NCI-H446 treated with DMSO at 0.1 percent for 48 hours (cell line): ENCODE data around the gene KCND1.
"Not testable (repeated sequence)": the region's sequence is repeated elsewhere in the genome, so short reads cannot be mapped to it uniquely, and the experiment has no call there.

Experiments used
- DNase-seq: peaks from one replicate; lab custom pipeline; 2025; lab: John Stamatoyannopoulos, UW

The KCND1 gene

DNA sequence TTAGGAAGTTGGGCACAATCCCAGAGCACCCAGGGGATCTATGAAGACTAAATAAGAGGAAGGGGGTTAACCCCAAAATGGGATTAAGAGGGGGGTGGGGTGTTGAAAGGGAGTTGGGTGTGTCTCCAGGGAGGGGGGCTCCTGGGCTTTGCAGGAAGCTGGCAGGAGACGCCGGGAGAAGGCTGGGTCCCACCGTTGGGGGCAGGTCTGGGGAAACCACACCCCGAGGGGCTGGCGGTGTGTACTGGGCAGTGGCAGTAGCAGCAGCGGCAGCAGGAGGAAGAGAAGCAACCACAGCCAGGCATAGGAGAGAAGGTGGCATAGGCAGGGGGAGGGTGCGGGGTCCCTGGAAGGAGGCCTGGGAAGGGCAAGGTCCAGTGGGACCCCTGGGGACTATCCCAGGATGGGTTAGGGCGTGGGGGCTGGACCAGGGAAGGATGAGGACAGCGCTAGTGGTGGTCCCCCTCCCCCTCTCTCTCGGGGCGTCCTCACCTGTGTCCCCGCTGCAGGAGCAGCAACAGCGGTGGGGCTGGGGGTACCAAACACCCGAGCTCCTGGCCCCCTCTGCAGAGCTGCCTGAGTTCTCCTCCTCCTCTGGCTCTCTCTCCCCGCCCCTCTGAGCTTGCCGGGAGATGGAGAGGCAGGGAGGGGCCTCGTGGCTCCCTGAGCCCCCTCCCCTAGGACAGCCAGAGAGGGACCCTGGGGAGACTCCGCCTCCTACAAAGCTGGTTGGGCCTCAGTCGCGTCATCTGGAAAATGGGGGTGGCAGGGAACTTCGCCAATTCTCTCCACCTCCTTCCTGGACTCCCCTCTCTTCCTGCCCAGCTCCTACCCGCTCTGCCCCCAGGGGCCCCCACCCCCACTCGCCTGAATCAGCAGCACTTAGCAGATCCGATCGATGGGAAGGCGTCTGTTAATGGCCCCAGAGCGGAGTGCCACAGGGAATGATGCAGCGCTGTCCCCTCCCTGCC is at the start of gene KCND1:
KCND1 (minus strand) TSS at position 596 of the 971 bp plus-strand sequence. CDS start 1,573 bp downstream, outside the sequence.
- no peak for DNase-seq

DNA sequence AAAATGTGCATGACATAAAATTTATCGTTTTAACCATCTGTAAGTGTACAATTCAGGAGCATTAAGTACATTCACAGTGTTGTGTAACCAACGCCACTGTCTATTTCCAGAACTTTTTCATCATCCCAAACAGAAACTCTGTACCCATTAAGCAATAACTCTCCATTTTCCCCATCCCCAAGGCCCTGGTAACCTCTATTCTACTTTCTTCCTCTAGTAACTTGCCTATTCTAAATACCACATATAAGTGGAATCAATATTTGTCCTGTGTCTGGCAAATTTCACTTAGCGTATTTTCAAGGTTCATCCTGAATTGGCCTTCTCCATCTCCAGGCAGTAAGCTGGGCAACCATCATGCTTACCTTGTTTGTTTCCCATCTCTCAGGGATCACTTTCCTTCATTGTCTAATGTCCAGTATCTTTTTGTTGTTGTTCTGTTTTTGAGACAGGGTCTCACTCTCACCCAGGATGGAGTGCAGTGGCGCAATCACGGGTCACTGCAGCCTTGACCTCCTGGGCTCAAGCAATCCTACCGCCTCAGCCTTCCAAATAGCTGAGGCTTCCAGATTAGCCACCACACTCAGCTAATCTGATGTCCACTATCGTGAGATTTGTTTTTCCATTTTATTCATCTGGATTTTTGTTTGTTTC is 48.1 kb upstream of the KCND1 start:
- no peak for DNase-seq

DNA sequence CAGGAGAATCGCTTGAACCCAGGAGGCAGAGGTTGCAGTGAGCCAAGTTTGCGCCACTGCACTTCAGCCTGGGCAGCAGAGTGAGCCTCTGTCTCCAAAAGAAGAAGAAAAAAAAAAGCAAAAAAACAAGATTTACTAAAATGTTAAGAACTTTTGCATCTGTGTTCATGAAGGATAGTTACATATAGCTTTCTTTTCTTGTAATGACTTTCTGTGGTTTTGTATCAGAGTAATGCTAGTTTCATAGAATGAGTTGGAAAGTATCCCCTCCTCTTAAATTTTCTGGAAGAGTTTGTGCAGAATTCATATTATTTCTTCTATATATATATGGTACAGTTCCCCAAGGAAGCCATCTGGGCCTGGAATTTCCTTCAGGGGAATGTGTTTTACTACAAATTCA is 47.4 kb upstream of the KCND1 start:
- DNase-seq: no peak

DNA sequence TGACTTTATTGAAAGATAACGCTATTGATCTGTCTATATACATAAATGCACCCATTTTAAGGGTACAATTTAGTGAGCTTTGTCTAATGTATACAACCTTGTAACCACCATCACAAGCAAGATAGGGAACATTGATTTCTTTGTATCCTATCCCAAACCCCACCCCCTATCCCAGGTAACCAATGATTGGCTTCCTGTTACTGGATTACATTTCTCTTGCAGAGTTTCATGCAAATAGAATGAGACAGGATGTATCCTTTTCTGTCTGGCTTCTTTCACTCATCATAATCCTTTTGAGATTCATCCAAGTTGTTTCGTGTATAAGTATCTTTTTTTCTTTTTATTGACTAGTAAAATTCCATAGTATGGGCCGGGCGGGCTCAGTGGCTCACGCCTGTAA is 32.1 kb upstream of the KCND1 start:
- no peak for DNase-seq

DNA sequence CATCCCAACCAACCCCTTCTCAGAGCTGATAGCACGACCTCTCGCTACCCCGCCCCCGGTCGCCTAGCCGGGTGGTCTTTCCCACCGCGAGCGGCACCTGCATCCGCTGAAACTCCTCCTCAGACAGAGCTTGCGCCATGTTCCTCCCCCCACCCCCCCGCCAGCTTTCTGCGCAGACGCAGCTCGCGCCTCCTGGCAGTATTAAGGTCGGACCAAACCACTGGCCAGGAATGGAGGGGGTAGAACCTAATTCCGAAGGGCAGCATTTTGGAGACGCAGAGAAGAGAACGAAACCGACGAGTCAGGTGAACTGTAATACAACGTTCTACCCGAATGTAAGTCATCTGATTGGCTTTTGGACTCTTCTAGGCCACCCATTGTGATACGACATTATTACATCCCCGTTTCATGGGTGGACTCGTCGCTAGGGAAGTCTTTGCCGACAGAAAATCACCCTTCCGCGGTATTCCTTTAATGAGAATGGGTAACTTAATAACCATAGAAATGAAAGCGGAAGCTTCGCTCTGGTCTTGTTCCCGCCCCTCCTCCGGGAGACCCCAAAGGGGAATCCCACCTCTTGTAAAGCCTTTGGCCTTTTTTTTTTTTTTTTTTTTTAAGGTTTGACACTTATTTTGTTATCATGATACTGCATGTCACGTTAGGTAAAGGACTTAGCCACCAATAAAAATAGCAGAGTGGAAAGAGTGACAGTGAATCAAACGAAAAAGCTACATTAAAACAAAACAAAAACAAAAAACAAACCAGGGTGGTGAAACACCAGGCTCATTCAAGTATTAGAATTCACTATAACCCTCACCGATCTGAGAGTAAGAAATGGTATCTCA is 30.7 kb upstream of the KCND1 start, which contains the start of gene GRIPAP1:
GRIPAP1 (minus strand) TSS at position 174 of the 845 bp plus-strand sequence; CDS start at position 139, 35 bp downstream.
- peak; percentile 74 for DNase-seq

DNA sequence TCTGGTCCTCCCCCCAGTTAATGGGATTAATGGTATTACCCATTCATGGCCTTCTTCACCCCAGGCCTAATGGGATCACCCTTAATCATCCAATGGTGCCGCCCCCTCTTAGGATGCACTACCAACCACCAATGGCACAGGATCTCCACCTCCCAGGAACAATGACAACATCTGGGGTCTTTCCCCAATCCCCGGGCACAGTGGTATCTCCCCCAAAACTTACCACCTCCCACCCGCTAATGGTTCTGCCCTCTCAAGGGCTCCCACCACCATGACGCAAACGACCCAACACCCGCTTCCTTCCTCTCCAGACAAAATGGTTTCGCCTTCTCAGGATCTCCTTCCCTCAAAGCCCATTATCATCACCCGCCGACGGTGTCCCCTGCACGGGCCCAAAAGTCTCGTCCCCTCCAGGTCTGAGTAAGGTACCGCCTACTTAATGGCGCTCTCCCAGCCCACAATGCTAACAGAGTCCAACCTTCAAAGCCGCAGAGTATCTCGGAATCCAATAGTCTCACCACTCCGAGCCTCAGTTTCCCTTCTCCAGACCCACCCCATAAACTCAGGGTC is 30.0 kb upstream of the KCND1 start:
- no peak for DNase-seq

DNA sequence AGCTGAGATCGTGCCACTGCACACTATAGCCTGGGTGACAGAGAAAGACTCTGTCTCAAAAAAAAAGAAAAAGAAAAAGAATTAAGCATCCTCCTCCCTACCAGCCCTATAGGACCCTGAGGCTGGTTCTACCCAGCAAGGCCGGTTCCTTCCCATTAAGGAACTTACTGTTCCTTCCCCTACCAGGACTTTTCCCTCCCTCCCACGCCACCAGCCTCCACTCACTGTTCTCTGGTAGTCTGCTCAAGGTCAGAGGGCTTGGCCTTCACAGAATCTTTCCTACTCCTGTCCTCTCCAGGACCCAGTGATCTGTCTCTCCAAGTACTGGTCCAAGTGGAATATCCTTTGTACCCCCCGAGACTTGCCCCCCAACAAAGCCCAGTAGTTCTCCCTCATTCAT is 29.0 kb upstream of the KCND1 start:
- DNase-seq: no peak

DNA sequence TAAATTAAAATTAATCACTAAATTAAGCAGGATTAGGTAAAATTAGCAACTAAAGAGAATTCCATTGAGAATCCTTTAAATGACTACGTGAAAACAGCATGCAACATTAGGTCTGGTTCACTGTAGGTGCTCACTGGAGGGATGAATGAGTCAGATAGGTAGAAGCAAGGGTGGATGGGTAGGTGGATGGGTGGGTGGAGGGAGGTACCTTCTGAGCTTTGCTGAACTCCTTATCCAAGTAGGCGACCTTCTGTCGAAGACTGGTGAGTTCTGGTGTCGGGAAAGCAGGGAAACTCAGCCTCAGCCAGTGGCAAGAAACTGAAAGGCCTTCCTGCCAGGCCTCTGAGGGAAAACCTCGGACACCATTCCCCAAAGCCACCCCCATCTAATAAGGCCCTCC is 27.4 kb upstream of the KCND1 start:
- no peak for DNase-seq

DNA sequence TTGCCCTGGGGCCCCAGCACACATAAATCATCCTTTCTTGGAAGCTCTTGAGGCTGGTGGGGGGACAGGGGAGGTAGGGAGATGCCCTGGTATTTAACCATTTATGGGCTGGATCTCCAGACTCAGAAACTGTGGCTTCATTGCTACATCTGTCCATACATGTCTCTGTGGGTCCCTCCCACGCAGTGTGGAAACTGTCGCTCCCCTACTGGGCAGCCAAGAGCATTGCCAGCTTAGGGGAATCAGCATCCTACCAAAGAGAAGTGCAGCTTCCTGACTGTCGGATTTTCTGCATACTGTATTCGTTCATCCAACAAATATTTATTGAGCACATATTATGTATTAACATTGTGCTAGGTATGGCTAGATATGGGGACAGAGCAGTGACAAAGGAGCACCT is 26.7 kb upstream of the KCND1 start:
- no peak for DNase-seq

DNA sequence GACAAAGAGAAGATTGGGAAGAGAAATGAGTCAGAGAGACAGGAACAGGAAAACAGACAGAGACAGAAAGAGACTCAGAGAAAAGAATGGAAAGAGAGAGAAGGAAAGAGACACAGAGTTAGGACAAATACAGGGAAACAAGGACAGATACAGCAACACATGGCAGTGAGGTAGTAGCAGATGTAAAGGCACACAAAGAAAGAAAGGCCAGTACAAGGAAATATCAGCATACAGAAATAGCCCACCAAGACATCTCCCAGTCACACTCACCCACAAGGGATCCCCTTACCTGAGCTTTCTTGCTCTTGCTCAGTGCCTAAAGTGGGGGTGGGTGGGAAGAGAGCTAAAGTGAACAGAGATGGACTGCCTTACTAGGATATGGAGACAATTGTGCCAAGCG is 26.2 kb upstream of the KCND1 start:
- no peak for DNase-seq

DNA sequence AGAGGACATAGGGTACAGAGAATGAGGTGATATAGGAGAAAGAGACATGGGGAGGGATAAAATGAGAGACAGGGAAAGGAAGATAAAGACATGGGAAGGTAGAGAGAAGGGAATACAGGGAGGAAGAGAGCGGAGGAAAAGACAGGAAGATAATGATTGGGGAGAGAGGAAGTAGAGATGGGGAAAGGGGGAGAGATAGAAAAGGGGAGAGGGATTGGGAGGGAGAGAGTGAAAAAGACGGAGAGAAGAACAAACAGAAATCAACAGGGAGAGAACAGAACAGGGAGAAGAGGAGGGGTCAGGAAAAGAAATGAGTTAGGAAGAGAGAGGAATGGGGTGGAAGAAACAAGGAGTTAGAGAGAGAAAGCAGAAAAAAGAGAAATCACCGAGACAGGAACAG is 25.8 kb upstream of the KCND1 start:
- no peak for DNase-seq

DNA sequence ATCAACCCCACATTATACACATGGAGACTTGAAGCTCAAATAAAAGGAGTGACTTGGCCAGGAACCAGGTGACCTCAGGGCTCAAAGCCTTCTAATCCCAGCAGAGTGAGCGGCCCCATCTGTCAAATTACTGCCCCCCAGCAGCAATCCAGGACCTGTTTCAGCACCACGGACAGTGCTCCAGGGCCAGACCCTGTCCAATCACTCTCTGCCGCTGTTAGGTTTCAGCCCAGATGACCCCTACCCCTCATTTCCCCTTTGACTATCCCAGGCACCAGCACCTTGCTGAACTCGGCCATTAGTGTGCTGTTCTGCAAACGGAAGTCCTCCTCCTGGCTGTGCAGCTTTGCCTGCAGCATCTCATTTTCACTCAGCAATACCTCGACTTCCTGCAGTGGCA is 25.3 kb upstream of the KCND1 start:
- DNase-seq: no peak

DNA sequence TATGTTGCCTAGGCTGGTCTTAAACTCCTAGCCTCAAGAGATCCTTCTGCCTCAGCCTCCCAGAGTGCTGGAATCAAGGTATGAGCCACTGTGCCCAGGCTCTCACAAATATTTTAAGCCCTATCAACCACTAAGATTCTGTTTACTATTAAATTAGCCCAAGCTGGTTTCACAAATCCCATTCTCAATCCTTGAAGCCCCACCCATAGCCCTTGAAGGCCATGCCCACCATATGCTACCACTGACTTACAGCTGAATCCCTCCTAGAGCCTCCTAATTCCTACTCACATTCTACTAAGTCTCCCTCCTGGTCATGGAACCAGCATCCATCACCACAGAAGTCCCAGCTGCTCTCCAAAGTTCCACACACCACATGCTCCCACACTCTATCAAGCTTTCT is 20.7 kb upstream of the KCND1 start:
- DNase-seq: no peak

DNA sequence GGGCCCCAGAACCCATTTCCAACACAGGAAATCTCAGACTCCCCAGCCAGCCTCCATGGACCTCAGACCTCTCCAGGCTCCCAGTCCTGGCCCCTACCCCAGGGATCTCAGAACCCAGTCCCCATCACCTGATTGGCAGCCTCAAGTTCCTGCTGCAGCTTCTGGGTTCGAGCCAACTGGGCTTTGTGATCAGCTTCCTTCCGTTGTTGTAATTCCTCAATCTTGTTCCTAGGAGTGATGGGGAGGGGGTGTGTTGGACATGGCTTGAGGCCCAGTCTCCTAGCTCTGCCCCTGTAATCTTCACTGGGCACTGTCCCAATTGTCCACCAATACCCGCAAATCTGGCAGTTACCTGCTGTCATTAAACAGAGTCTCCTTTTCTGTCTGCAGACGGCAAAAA is 17.8 kb upstream of the KCND1 start:
- no peak for DNase-seq

DNA sequence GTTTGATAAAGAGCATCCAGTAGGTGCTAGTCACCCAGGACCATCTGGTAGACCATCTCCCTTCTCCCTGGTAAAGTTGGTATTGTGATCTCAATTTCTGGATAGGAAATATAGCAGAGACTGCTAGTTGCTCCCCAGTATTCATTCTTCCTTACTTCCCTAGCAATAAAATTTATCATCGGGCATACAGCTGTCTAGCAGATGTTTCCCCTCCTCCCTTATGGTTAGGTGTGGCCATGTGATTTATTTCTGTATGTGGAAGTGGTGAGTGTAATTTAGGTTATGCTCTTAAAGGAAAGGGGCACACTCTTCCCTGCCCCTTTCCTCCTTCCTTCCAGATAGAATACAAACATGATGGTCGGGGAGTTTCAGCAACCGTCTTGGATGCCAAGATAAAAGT is 12.3 kb upstream of the KCND1 start:
- DNase-seq: no peak

DNA sequence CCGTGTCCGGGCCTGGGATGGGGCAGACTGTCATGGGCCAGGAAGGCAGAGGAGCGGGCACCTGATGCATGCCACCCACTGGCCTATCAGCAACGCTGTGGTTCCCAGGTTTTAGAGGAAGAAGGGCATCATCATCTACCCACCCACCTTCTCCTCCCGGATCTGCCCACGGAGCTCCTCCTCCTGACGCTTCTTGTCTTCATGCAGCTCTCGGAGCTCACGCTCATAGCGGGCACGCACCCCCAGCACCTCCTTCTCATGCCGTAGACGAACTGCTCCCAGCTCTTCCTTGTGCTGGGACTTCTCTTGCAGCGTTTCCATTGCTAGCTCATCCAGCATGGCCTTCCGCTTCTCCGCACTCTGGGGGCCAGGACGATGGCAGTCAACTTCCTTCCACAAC is 11.4 kb upstream of the KCND1 start:
- no peak for DNase-seq

DNA sequence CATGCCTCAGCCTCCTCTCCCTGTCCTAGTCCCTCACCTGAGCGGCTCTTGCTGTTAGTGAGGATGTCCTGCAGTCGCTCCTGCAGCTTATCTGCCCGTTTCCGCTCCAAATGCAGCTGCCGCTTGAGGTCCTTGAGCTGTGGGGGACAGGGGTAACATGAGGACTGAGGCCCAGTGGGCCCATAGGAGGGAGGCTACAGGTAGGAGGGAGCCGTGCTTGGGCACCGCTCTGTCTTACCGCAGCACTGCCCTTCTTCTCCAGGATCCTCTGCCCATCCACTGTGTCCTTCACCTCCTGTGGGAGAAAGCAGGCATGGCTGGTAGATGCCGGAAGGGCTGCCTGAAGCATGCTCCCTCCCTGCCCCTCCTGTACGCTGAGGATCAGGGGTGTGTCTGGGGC is 9.5 kb upstream of the KCND1 start:
- DNase-seq: no peak

DNA sequence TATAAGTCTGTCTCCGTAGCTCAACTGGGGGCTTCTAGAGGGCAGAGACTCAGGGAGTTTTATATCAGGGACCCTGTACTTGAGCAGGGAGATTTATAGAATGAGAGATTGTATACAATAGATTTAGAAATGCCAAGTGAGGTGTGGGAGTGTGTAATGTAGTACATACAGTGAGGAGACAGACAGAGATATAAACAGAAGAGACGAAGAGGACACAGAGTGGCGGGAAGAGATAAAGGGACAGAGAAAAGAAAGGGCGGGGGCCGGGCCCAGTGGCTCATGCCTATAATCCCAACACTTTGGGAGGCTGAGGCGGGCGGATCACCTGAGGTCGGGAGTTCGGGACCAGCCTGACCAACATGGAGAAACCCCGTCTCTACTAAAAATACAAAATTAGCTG is 8.7 kb upstream of the KCND1 start:
- DNase-seq: not testable (repeated sequence)

DNA sequence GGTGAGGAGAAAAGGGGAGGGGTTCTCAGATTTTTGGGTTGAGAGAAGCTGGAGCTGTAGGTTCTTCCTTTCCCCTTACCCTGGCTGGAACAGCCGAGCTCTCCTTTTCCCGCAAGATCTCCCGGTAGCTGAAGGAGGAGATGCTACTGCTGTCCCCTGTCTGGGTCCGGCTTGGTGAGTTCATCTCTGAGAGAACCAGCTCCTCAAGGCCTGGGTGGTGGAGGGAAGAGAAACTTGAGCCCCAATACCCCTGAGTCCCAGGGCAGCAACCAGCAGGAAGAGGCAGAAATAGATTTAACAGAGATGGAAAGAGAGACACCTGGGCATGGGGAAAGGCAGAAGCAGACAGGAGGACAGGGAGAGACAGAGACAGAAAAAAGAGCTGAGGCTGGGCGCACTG is 6.6 kb upstream of the KCND1 start:
- no peak for DNase-seq

DNA sequence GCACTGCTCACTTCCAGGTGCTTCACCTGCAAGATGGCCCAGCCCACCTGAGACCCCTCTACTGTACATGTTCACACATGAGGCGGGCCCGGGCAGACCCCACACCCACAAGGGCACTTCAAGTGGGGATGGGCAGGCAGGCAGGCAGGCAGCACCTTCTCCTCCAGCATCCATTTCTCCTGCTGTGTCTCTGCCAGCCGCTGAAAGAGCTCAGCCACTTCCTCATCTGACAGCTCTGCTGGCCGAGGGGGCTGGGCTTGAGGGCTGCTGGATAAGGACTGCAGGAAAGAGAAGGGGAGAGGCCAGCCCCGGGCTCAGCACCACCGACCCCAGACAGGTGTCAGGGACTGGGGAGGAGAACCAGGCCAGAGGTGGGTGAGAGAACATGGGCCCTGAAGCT is 4.4 kb upstream of the KCND1 start:
- DNase-seq: no peak

DNA sequence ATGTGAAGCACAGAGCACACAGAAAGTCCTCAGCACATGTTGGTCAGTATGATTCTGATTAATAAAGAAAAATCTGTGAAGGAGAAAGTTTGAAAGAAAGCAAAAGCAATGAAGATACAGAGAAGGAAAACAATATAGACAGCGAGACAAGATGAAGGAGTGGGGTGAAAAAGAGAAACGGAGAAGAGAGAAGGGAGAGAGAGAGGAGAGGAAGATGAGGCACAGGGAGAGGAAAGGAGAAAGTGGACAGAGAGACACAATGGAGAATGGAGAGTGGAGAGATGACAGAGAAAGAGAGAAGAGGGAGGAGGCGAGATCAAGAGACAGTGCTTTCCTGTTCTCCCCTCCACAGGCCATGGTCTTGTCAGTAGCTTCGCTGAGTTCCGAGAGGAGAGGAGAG is 3.9 kb upstream of the KCND1 start:
- DNase-seq: no peak

DNA sequence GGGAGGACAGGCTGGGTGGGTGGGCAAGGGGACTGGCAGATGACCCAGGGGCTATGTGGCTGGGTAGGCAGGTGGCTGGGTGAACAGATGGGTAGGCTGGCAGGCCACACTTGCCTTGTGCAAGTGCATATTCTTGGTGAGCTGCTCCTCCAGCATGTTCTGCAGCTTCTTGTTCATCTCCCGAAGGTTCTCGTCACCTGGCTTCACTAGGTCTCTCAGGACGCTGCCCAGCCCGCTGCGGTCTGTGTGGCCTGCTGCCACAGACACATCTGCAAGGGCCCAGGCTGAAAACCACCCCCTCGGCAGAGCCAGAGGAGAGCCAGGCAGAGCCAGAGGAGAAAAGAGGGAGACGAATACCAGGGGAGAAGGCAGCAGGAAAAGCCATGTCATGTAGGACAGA is 3.4 kb upstream of the KCND1 start:
- no peak for DNase-seq
